ENCODE measurements around the gene H6PD.

The H6PD gene

DNA sequence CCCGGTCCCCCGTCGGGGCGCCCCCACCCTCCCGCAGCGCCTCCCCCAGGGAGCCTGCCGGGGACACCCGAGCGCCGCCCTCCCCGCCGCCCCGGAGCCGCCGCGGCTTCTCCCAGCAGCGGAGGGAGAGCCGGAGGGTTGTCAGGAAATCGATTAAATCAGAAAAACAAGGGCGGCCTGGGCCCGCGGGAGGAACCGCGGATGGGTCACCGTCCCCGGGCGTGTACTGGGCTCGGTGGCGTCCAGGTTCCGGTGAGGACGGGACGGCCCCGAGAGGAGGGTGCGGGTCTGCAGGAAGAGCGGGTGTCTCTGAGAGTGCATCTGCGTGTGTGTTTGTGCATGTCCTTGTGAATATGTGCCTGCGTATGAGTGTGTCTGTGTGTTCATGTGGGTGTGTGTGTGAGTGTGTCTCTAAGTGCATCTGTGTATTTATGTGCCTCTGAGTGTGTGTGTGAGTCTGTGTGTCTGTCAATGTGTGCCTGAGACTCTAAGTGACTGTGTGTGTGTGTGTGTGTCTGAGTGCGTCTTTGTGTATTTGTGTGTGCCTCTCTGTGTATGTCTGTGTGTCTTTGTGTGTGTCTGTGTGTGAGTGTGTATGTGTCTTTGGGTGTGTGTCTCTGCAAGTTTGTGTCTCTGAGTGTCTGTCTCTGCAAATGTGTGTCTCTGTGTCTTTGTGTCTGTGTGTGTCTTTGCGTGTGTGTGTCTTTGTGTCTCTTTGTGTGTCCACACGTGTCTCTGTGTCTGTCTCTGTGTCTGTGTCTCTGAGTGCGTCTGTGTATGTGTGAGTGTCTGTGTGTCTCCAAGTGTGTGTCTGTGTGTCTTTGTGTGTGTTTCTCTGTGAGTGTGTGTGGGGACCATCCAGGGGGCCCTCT, 59.2 kb downstream of the H6PD start:
- peaks cover 31% of the 10 kb centered on the region for H3K4me1 Mint-ChIP-seq
- TF ChIP-seq, protein P1, sequence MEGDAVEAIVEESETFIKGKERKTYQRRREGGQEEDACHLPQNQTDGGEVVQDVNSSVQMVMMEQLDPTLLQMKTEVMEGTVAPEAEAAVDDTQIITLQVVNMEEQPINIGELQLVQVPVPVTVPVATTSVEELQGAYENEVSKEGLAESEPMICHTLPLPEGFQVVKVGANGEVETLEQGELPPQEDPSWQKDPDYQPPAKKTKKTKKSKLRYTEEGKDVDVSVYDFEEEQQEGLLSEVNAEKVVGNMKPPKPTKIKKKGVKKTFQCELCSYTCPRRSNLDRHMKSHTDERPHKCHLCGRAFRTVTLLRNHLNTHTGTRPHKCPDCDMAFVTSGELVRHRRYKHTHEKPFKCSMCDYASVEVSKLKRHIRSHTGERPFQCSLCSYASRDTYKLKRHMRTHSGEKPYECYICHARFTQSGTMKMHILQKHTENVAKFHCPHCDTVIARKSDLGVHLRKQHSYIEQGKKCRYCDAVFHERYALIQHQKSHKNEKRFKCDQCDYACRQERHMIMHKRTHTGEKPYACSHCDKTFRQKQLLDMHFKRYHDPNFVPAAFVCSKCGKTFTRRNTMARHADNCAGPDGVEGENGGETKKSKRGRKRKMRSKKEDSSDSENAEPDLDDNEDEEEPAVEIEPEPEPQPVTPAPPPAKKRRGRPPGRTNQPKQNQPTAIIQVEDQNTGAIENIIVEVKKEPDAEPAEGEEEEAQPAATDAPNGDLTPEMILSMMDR (IDR thresholded peaks at IDR 0.05; ENCODE audit: unreplicated experiment in 3 of 3), result no peak
- H3K27me3 Mint-ChIP-seq (ENCODE audit: low read depth), result no peaks in the 10 kb centered on the region
- H3K36me3 Mint-ChIP-seq (ENCODE audit: low read depth), result peaks cover 9% of the 10 kb centered on the region
- H3K4me3 Mint-ChIP-seq, result no peak overlapping the region
- H3K9me3 Mint-ChIP-seq, result peaks cover 6% of the 10 kb centered on the region
- H3K27ac Mint-ChIP-seq, result no peak overlapping the region

DNA sequence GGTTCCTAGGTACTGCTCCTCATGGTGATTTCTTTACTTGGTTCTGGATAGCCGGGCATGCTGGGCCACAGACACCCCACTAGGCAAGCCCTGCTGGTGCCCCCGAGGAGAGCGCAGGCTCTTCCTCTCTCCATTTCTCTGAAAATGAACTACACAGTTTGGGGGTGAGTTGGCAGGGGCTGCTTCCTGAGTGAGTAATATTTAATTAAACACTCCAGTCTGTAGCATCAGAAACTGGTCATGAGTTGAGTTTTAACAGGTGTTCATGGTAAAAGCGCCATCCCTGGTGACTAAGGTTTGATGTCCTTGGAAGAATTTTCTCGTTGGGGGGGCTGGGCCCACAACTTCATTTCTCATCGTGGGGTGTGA, 59.8 kb downstream of the H6PD start:
- Mint-ChIP-seq H3K4me3 (no peak overlapping the region), H3K9me3 (peaks cover 3% of the 10 kb centered on the region), H3K36me3 (ENCODE audit: low read depth) (peaks cover 5% of the 10 kb centered on the region), H3K27ac (no peak overlapping the region), H3K4me1 (peaks cover 34% of the 10 kb centered on the region), H3K27me3 (ENCODE audit: low read depth) (no peaks in the 10 kb centered on the region)
- TF ChIP-seq, protein P1 (IDR thresholded peaks at IDR 0.05; ENCODE audit: unreplicated experiment in 3 of 3), result no peak

DNA sequence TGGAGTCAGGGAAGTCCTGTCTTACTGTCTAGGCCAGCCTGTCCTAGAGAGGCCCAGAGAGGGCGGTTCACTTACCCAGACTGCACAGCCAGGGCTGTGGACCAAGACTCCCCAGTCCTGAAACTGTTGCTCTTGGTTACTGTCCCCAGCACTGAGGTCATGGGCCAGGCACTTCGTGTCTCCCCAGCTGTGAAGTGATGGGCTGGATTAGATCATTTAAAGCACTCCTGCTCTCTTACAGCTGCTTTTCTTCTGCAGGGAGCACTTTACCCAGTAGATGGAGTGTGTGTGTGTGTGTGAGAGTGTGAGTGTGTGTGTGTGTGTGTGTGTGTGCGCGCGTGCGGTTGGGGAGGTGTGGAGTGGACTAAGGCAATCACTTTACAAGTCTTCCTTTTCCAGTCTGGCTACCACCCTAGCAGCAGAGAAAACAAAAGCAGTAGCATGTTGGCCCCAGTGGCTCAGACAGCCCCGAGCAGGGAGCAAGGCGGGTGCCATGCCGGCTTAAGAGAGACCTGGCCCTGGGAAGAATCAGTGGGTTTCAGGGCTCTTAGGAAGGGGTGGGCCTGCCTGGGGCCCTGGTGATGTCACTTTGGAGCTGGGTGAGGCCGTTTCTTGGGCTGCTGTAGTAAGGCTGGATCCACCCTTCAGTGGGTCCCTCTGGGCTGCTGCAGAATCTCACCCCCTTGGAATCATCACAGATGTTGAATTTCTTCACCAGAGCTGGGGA, 60.5 kb downstream of the H6PD start:
- peaks cover under 1% of the 10 kb centered on the region for H3K9me3 Mint-ChIP-seq
- no peaks in the 10 kb centered on the region for H3K27me3 Mint-ChIP-seq (ENCODE audit: low read depth)
- H3K36me3 Mint-ChIP-seq (ENCODE audit: low read depth), result peaks cover 5% of the 10 kb centered on the region
- peak overlapping the region in 1 of 3 experiments; percentile 74 for H3K4me3 Mint-ChIP-seq
- peaks cover 34% of the 10 kb centered on the region for H3K4me1 Mint-ChIP-seq
- peak overlapping the region; percentile 33 to 86 (median 33) for H3K27ac Mint-ChIP-seq
- TF ChIP-seq, protein P1 (IDR thresholded peaks at IDR 0.05; ENCODE audit: unreplicated experiment in 3 of 3), result no peak

DNA sequence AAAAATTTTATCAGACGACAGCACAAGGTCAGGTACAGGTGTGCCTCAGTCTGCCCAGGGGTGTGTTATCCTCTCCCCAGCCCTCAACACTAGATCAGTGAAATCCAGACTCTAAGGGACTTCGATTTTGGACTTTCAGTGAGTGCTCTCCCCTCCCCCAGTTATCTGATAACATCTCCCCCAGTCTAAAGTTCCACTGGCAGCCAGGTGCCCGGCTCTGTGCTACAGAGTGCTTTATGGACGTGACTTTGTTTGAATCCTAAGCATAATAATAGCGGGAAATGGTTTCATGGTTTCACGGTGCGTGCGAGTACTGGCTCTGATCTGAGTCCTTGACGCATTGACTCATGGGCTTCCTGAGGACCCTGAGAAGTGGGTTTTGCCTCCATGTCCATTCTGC, 61.3 kb downstream of the H6PD start:
- Mint-ChIP-seq H3K36me3 (ENCODE audit: low read depth) (peaks cover 11% of the 10 kb centered on the region), H3K27me3 (ENCODE audit: low read depth) (peaks cover 4% of the 10 kb centered on the region), H3K9me3 (no peaks in the 10 kb centered on the region), H3K4me1 (peaks cover 34% of the 10 kb centered on the region), H3K4me3 (peak overlapping the region in 2 of 3 experiments; percentile 58 to 74), H3K27ac (no peak overlapping the region)
- TF ChIP-seq, protein P1 (IDR thresholded peaks at IDR 0.05; ENCODE audit: unreplicated experiment in 3 of 3), result no peak

DNA sequence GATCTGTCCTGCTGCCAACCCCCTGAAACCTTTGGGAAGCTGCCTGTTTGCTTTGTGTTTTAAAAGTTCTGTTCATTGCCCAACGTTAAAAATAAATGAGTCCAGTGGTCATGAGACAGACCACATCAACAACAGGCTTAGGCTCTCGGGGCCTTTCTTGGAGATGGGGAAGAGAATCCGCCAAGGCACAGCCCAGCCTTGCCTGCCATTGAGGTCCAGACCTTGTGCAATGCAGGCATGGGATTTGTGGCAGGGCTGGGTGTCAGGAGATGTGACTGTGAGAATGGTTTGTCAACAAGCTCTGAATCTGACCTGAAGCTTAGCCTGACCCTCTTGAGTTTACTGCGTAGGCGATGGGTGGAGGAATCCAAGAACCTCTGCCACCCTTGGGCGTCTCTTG, 62.3 kb downstream of the H6PD start:
- Mint-ChIP-seq H3K36me3 (ENCODE audit: low read depth) (peaks cover 12% of the 10 kb centered on the region), H3K4me1 (peaks cover 30% of the 10 kb centered on the region), H3K27me3 (ENCODE audit: low read depth) (peaks cover 5% of the 10 kb centered on the region), H3K9me3 (no peaks in the 10 kb centered on the region), H3K4me3 (no peak overlapping the region), H3K27ac (peak overlapping the region in 1 of 3 experiments; percentile 27)
- TF ChIP-seq, protein P1 (IDR thresholded peaks at IDR 0.05; ENCODE audit: unreplicated experiment in 3 of 3), result no peak

All from nephron (organoid).